AG08396 (cell line): Measurements from ENCODE around the gene INPP5E.
A peak's percentile ranks its signal among the peaks of the same experiment; 100 is the strongest.

ENCODE experiments used
- DNase-seq: peaks from one replicate; pipeline ENCODE4 v3.0.0; 2012; ENCODE audit warnings: low spot score, mixed read lengths

The INPP5E gene

GRCh38 chr9:136439481-136440408 is at the start of gene INPP5E:
INPP5E (minus strand) TSS chr9:136439845; CDS start chr9:136439419, 426 bp downstream.
- DNase-seq = peak; percentile 97

- DNase-seq = peak; percentile 64
These were observed 48.9 kb upstream of the INPP5E start for GRCh38 chr9:136488247-136489214.

- DNase-seq = no peak
These were observed 48.0 kb upstream of the INPP5E start for GRCh38 chr9:136487672-136488071.

GRCh38 chr9:136486823-136487620 is 47.4 kb upstream of the INPP5E start:
- no peak for DNase-seq

GRCh38 chr9:136486131-136486530 is 46.5 kb upstream of the INPP5E start:
- DNase-seq = no peak

GRCh38 chr9:136485049-136486045 is 45.7 kb upstream of the INPP5E start:
- DNase-seq = peak; percentile 83

GRCh38 chr9:136484153-136485048 is 44.8 kb upstream of the INPP5E start:
- DNase-seq = no peak

GRCh38 chr9:136483589-136484152 is 44.0 kb upstream of the INPP5E start:
- peak; percentile 99 for DNase-seq

- peak; percentile 98 for DNase-seq
These were observed 43.3 kb upstream of the INPP5E start, which contains the start of gene SEC16A for GRCh38 chr9:136482793-136483588. SEC16A (minus strand) TSS chr9:136483040; CDS start chr9:136477615, 5,425 bp downstream.

- DNase-seq = peak; percentile 55
These were observed 42.6 kb upstream of the INPP5E start for GRCh38 chr9:136482046-136482792.

- no peak for DNase-seq
These were observed 41.9 kb upstream of the INPP5E start for GRCh38 chr9:136481558-136481957.

- DNase-seq = no peak
These were observed 36.9 kb upstream of the INPP5E start for GRCh38 chr9:136476369-136477150.

GRCh38 chr9:136474974-136475865 is 35.6 kb upstream of the INPP5E start:
- no peak for DNase-seq

GRCh38 chr9:136474021-136474640 is 34.5 kb upstream of the INPP5E start:
- no peak for DNase-seq

- no peak for DNase-seq
These were observed 33.7 kb upstream of the INPP5E start for GRCh38 chr9:136473354-136473721.
